RWPE2 (cell line): ENCODE results near the gene NXF3.
A peak's percentile ranks its signal among the peaks of the same experiment; 100 is the strongest.

ENCODE experiments used
- ATAC-seq: fragments of 200-7000 bp; cut with Tn5 transposase; 3 replicates; pipeline ENCODE4 v1.9.1; 2021; ENCODE audit warnings: low read depth
- DNase-seq: peaks from one replicate; pipeline ENCODE4 v3.0.0-alpha.2; 2020; ENCODE audit warnings: low spot score
- H3K27ac ChIP-seq: fragments of 450-650 bp; 2 replicates; pipeline ENCODE4 v1.5.1; 2017; ENCODE audit warnings: mild to moderate bottlenecking; ENCODE audit not compliant: poor library complexity, severe bottlenecking
- H3K27me3 ChIP-seq: fragments of 250-450 bp; sonication (Bioruptor Pico); 2 replicates; pipeline ENCODE4 v1.5.1; 2021; ENCODE audit warnings: mild to moderate bottlenecking, moderate library complexity; ENCODE audit not compliant: insufficient read depth, poor library complexity, severe bottlenecking
- H3K36me3 ChIP-seq: fragments of 250-450 bp; sonication (Bioruptor Pico); 2 replicates; pipeline ENCODE4 v1.5.1; 2020; ENCODE audit warnings: low read depth, mild to moderate bottlenecking, moderate library complexity
- H3K4me1 ChIP-seq: fragments of 250-450 bp; sonication (Bioruptor Pico); 2 replicates; pipeline ENCODE4 v1.5.1; 2021; ENCODE audit warnings: mild to moderate bottlenecking, moderate library complexity; ENCODE audit not compliant: insufficient read depth, poor library complexity, severe bottlenecking
- H3K4me3 ChIP-seq: fragments of 250-450 bp; sonication (Bioruptor Pico); 2 replicates; pipeline ENCODE4 v1.5.1; 2021; ENCODE audit warnings: mild to moderate bottlenecking, moderate library complexity; ENCODE audit not compliant: severe bottlenecking
- H3K9me3 ChIP-seq: fragments of 250-450 bp; sonication (Bioruptor Pico); 2 replicates; pipeline ENCODE4 v1.5.1; 2021; ENCODE audit warnings: mild to moderate bottlenecking, moderate library complexity; ENCODE audit not compliant: severe bottlenecking
- TF ChIP-seq, protein P1 (sequence below): fragments of 450-650 bp; IDR thresholded peaks from one replicate; pipeline ENCODE4 v1.5.1; 2017; ENCODE audit warnings: mild to moderate bottlenecking, moderate library complexity; ENCODE audit not compliant: poor library complexity, severe bottlenecking

Gene NXF3

DNA sequence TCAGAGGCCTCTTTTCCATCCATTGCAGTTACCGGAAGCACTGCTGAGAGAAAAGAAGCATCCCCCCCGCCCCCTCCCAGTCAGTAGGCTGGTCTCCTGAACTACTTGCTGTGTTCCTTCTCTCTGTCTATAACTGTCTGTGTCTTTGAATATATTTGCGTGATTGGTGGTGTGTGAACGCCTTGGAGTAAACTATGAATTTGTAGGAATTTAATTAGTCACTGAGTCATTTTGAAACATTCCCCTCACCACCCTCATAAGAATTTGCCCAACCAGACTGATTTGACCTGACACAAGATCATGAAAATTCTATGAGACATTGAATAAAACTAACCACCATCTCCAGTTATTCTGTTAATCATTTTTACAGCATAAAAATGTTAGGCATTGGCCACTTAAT lies 6.7 kb upstream of the NXF3 start:
- no peak for ATAC-seq
- H3K4me1 ChIP-seq = no peaks in the 10 kb centered on the region
- TF ChIP-seq, protein P1, sequence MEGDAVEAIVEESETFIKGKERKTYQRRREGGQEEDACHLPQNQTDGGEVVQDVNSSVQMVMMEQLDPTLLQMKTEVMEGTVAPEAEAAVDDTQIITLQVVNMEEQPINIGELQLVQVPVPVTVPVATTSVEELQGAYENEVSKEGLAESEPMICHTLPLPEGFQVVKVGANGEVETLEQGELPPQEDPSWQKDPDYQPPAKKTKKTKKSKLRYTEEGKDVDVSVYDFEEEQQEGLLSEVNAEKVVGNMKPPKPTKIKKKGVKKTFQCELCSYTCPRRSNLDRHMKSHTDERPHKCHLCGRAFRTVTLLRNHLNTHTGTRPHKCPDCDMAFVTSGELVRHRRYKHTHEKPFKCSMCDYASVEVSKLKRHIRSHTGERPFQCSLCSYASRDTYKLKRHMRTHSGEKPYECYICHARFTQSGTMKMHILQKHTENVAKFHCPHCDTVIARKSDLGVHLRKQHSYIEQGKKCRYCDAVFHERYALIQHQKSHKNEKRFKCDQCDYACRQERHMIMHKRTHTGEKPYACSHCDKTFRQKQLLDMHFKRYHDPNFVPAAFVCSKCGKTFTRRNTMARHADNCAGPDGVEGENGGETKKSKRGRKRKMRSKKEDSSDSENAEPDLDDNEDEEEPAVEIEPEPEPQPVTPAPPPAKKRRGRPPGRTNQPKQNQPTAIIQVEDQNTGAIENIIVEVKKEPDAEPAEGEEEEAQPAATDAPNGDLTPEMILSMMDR = no peak

DNA sequence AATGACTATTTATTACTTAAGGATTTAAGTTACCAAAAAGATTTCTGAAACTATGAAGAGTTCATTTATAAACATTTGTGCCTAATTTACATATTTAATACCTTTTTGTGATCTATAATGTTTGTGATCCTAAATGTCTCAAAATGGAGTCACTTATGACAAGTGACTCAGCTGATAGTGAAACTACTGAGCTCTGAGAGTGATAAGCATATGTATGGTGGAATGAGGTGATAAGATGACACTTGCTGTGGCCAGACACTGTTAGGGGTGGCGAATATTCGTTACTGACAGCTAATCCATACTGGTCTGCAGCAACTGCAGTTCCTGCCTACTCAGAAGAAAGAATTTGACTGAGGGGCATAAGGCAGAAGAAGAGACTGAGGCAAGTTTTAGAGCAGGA lies 5.5 kb upstream of the NXF3 start:
- H3K27me3 ChIP-seq = no peaks in the 10 kb centered on the region
- ATAC-seq (no peak), DNase-seq (no peak)
- H3K27ac ChIP-seq = no peak overlapping the region
- TF ChIP-seq, protein P1 = no peak
- no peaks in the 10 kb centered on the region for H3K9me3 ChIP-seq
- H3K4me3 ChIP-seq = no peak overlapping the region
- no peaks in the 10 kb centered on the region for H3K4me1 ChIP-seq
- no peaks in the 10 kb centered on the region for H3K36me3 ChIP-seq

More for the DNA sequence above, 6.7 kb upstream of the NXF3 start:
- no peak for DNase-seq
- no peak overlapping the region for H3K27ac ChIP-seq
- no peaks in the 10 kb centered on the region for H3K27me3 ChIP-seq
- no peaks in the 10 kb centered on the region for H3K36me3 ChIP-seq
- no peak overlapping the region for H3K4me3 ChIP-seq
- no peaks in the 10 kb centered on the region for H3K9me3 ChIP-seq

DNA sequence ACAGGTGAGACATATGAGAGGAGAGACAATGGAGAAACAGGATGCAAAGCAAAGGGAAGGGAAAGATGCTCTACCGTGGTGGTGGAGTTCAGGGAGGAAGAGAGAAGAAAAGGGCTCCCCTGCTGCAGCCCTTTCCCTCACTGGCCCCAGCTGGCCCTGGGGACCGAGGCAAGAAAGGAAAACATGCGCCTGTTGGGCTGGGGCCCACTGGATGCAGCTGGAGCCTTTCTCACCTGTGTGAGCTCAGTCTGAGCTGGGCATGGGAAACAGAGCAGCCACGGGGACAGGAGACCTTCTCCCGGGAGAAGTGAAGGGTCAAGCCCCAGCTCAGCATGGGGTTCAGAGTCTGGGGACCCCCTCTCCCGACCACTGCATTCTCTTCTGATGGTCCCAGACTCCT lies 11.9 kb downstream of the NXF3 start:
- H3K36me3 ChIP-seq = no peaks in the 10 kb centered on the region
- DNase-seq = no peak

DNA sequence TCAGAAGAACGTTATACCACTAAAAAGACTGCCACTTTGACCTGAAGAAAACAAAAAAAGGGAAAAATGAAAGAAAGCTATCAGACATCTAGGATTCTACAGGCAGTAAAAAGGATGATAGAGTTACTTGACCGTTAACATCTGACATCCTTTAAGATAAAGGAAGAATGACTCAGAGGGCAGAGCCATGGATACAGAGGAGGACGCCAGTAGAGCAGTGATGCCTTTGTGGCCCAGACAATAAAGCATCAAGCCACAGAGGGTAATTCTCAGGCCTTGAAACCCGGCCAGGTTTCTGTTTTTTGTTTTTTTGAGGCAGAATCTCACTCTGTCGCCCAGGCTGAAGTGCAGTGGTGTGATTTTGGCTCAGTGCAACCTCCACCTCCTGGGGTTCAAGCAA lies 19.5 kb downstream of the NXF3 start:
- no peak overlapping the region for H3K27ac ChIP-seq
- no peaks in the 10 kb centered on the region for H3K9me3 ChIP-seq
- TF ChIP-seq, protein P1 = no peak
- no peak overlapping the region for H3K4me3 ChIP-seq
- H3K4me1 ChIP-seq = no peaks in the 10 kb centered on the region
- no peaks in the 10 kb centered on the region for H3K27me3 ChIP-seq
- no peaks in the 10 kb centered on the region for H3K36me3 ChIP-seq
- no peak for ATAC-seq
- no peak for DNase-seq

More for the DNA sequence above, 11.9 kb downstream of the NXF3 start:
- Histone ChIP-seq H3K9me3 (no peaks in the 10 kb centered on the region), H3K27ac (no peak overlapping the region), H3K4me1 (no peaks in the 10 kb centered on the region), H3K4me3 (no peak overlapping the region), H3K27me3 (no peaks in the 10 kb centered on the region)
- no peak for ATAC-seq
- TF ChIP-seq, protein P1 = no peak

DNA sequence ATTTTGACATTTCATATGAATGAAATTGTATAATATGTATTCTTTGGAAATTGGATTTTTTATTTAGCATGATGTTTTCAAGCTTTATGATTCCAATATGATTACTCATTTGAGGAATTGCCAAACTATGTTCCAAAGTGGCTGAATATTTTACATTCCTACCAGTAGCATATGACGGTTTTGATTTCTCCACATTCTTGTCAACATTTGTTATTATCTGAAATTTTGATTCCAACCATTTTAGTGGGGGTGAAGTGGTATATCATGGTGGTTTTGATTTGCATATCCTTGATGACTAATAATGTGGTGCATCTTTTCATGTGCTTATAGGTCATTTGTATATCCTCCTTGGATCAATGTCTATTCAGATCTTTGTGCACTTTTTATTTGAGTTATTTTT lies 26.3 kb downstream of the NXF3 start:
- Histone ChIP-seq H3K27me3 (no peaks in the 10 kb centered on the region), H3K36me3 (no peaks in the 10 kb centered on the region), H3K27ac (no peak overlapping the region), H3K4me3 (no peak overlapping the region), H3K4me1 (no peaks in the 10 kb centered on the region), H3K9me3 (no peaks in the 10 kb centered on the region)
- DNase-seq (no peak), ATAC-seq (peak; percentile 32; the same call in 1 of the 3 replicates)
- TF ChIP-seq, protein P1 = no peak
